ENCODE data around the gene SLC41A3. TPM values are rescaled to one million over a fixed set of nuclear protein-coding genes. Genes with fewer than 3 reads are reported as not detected.
"Not testable (repeated sequence)": the region's sequence is repeated elsewhere in the genome, so short reads cannot be mapped to it uniquely, and the experiment has no call there.

SLC41A3 gene
- total RNA-seq, 1 donor from 2014 or later, result 95.5 TPM

- no peak for DNase-seq (ENCODE audit: low spot score)
Measured at GRCh38 chr3:126003447-126004190, 80.3 kb downstream of the SLC41A3 start.

- DNase-seq (ENCODE audit: low spot score), result no peak
Measured at GRCh38 chr3:126002189-126002588, 81.7 kb downstream of the SLC41A3 start.

- not testable (repeated sequence) for DNase-seq (ENCODE audit: low spot score)
Measured at GRCh38 chr3:125996751-125997150, 87.2 kb downstream of the SLC41A3 start.

GRCh38 chr3:125990253-125990970 is 93.5 kb downstream of the SLC41A3 start:
- peak; percentile 67 for DNase-seq (ENCODE audit: low spot score)

- DNase-seq (ENCODE audit: low spot score), result not testable (repeated sequence)
Measured at GRCh38 chr3:125984951-125985350, 99.0 kb downstream of the SLC41A3 start.

- not testable (repeated sequence) for DNase-seq (ENCODE audit: low spot score)
Measured at GRCh38 chr3:125977104-125977503, 106.8 kb downstream of the SLC41A3 start.

- not testable (repeated sequence) for DNase-seq (ENCODE audit: low spot score)
Measured at GRCh38 chr3:125976003-125976390, 107.9 kb downstream of the SLC41A3 start.

GRCh38 chr3:125975245-125976002 is 108.5 kb downstream of the SLC41A3 start:
- not testable (repeated sequence) for DNase-seq (ENCODE audit: low spot score)

GRCh38 chr3:125971997-125972944 is 111.7 kb downstream of the SLC41A3 start:
- not testable (repeated sequence) for DNase-seq (ENCODE audit: low spot score)

GRCh38 chr3:125968701-125969592 is 115.0 kb downstream of the SLC41A3 start, which contains the start of gene ROPN1B:
Gene ROPN1B, plus strand, starts transcription at chr3:125969178. Its CDS starts 2,877 bp downstream, at chr3:125972055.
- DNase-seq (ENCODE audit: low spot score), result not testable (repeated sequence)

GRCh38 chr3:125968121-125968520 is 115.8 kb downstream of the SLC41A3 start:
- DNase-seq (ENCODE audit: low spot score), result not testable (repeated sequence)

- no peak for DNase-seq (ENCODE audit: low spot score)
Measured at GRCh38 chr3:125967156-125967555, 116.8 kb downstream of the SLC41A3 start.

GRCh38 chr3:125965505-125965904 is 118.4 kb downstream of the SLC41A3 start:
- no peak for DNase-seq (ENCODE audit: low spot score)

GRCh38 chr3:125963834-125964233 is 120.1 kb downstream of the SLC41A3 start:
- DNase-seq (ENCODE audit: low spot score), result not testable (repeated sequence)

GRCh38 chr3:125961289-125961589 is 122.7 kb downstream of the SLC41A3 start:
- no peak for DNase-seq (ENCODE audit: low spot score)

- no peak for DNase-seq (ENCODE audit: low spot score)
Measured at GRCh38 chr3:125960456-125961288, 123.3 kb downstream of the SLC41A3 start.

- no peak for DNase-seq (ENCODE audit: low spot score)
Measured at GRCh38 chr3:125960066-125960424, 123.9 kb downstream of the SLC41A3 start.

- DNase-seq (ENCODE audit: low spot score), result no peak
Measured at GRCh38 chr3:125959317-125960065, 124.4 kb downstream of the SLC41A3 start.
